CD8-positive, alpha-beta memory T cell (primary cell): ENCODE results near the gene ETV6. TPM values are rescaled to one million over a fixed set of nuclear protein-coding genes. Genes with fewer than 3 reads are reported as not detected.

Experiments
- CTCF ChIA-PET: fragments of 350-600 bp; sonication (Branson Sonifier 250); formaldehyde crosslinking; loops from one replicate; lab custom pipeline; 2021; ENCODE audit warnings: antibody characterized with exemption; lab: Charles Lee
- POLR2A ChIA-PET: fragments of 350-600 bp; sonication (Branson Sonifier 250); formaldehyde crosslinking; loops from one replicate; lab custom pipeline; 2021; ENCODE audit warnings: antibody characterized with exemption; lab: Charles Lee
- DNase-seq, 5 donors: peaks; one replicate each; pipeline versions ENCODE4 v3.0.0 to v3.0.0-alpha.2; 2020 to 2022; ENCODE audit warnings: mixed read lengths in 1 of 5
- H3K27ac ChIP-seq: one replicate; pipeline ENCODE4 v1.7.0; 2013; ENCODE audit warnings: low read depth, mild to moderate bottlenecking, low read length, moderate library complexity
- H3K27me3 ChIP-seq: 2 replicates; pipeline ENCODE4 v1.7.0; 2013; ENCODE audit warnings: low read length, mild to moderate bottlenecking; ENCODE audit not compliant: insufficient read depth, poor library complexity, severe bottlenecking
- H3K36me3 ChIP-seq: 2 replicates; pipeline ENCODE4 v1.7.0; 2013; ENCODE audit warnings: mild to moderate bottlenecking, low read length, moderate library complexity; ENCODE audit not compliant: insufficient read depth
- H3K4me1 ChIP-seq: 2 replicates; pipeline ENCODE4 v1.7.0; 2013; ENCODE audit warnings: mild to moderate bottlenecking, low read length, moderate library complexity; ENCODE audit not compliant: insufficient read depth
- H3K4me3 ChIP-seq: 2 replicates; pipeline ENCODE4 v1.7.0; 2013; ENCODE audit warnings: mild to moderate bottlenecking, low read length
- H3K9me3 ChIP-seq: 2 replicates; pipeline ENCODE4 v1.7.0; 2013; ENCODE audit warnings: mild to moderate bottlenecking, low read length
- H3K27ac Mint-ChIP-seq, 8 donors: one replicate each; pipeline ENCODE4 v1.8.0; 2020 to 2021; ENCODE audit warnings: mixed read lengths in 8 of 8, mild to moderate bottlenecking in 6 of 8, inconsistent platforms in 3 of 8, moderate library complexity in 3 of 8
- H3K27me3 Mint-ChIP-seq, 2 donors: one replicate each; pipeline ENCODE4 v1.8.0; 2020 to 2021; ENCODE audit warnings: mixed read lengths in 2 of 2, mild to moderate bottlenecking in 1 of 2, moderate library complexity in 1 of 2
- H3K36me3 Mint-ChIP-seq, 3 donors: one replicate each; pipeline ENCODE4 v1.8.0; 2020 to 2021; ENCODE audit warnings: mixed read lengths in 3 of 3, inconsistent platforms in 1 of 3, mild to moderate bottlenecking in 1 of 3
- H3K4me1 Mint-ChIP-seq, 3 donors: one replicate each; pipeline ENCODE4 v1.8.0; 2020 to 2021; ENCODE audit warnings: mixed read lengths in 3 of 3, inconsistent platforms in 1 of 3, mild to moderate bottlenecking in 1 of 3
- H3K4me3 Mint-ChIP-seq, 7 donors: one replicate each; pipeline ENCODE4 v1.8.0; 2020 to 2021; ENCODE audit warnings: mixed read lengths in 7 of 7, mild to moderate bottlenecking in 6 of 7, moderate library complexity in 4 of 7, inconsistent platforms in 2 of 7
- H3K9me3 Mint-ChIP-seq, 5 donors: one replicate each; pipeline ENCODE4 v1.8.0; 2020 to 2022; ENCODE audit warnings: mixed read lengths in 5 of 5, mild to moderate bottlenecking in 3 of 5, moderate library complexity in 2 of 5, inconsistent platforms in 1 of 5
- polyA plus RNA-seq: library from polyadenylated mRNA; unstranded; fragments of 300-500 nt; fragmentation: Illumina TruSeq; gene quantifications from one replicate; pipeline ENCODE4 v1.2.3, GENCODE V29; 2021
- total RNA-seq, 2 experiments: library from RNA; stranded (reverse); gene quantifications; one replicate each; pipeline ENCODE4 v1.2.3, GENCODE V29; 2021

ETV6 gene
- total and polyA plus RNA-seq, 3 experiments from 2014 or later: 6.0 to 51.5 (median 49.3) TPM

- Histone ChIP-seq H3K9me3 (no peaks in the 10 kb centered on the region), H3K27ac (no peak overlapping the region), H3K4me3 (no peak overlapping the region), H3K4me1 (peaks cover 9% of the 10 kb centered on the region), H3K36me3 (no peaks in the 10 kb centered on the region), H3K27me3 (no peaks in the 10 kb centered on the region)
- no peak for DNase-seq
- H3K27ac Mint-ChIP-seq: peak overlapping the region in 1 of 8 donors; percentile 61
- peaks cover 5 to 11% (median 11%) of the 10 kb centered on the region in 3 donors for H3K4me1 Mint-ChIP-seq
- no peaks in the 10 kb centered on the region for H3K27me3 Mint-ChIP-seq
- CTCF ChIA-PET: no interaction called here
- H3K36me3 Mint-ChIP-seq: peaks cover 0 to 17% (median 9%) of the 10 kb centered on the region in 3 donors
- POLR2A ChIA-PET: no interaction called here
- no peaks in the 10 kb centered on the region for H3K9me3 Mint-ChIP-seq
- H3K4me3 Mint-ChIP-seq: no peak overlapping the region
Measured at GRCh38 chr12:11826574-11826973, 177.1 kb downstream of the ETV6 start.

DNA sequence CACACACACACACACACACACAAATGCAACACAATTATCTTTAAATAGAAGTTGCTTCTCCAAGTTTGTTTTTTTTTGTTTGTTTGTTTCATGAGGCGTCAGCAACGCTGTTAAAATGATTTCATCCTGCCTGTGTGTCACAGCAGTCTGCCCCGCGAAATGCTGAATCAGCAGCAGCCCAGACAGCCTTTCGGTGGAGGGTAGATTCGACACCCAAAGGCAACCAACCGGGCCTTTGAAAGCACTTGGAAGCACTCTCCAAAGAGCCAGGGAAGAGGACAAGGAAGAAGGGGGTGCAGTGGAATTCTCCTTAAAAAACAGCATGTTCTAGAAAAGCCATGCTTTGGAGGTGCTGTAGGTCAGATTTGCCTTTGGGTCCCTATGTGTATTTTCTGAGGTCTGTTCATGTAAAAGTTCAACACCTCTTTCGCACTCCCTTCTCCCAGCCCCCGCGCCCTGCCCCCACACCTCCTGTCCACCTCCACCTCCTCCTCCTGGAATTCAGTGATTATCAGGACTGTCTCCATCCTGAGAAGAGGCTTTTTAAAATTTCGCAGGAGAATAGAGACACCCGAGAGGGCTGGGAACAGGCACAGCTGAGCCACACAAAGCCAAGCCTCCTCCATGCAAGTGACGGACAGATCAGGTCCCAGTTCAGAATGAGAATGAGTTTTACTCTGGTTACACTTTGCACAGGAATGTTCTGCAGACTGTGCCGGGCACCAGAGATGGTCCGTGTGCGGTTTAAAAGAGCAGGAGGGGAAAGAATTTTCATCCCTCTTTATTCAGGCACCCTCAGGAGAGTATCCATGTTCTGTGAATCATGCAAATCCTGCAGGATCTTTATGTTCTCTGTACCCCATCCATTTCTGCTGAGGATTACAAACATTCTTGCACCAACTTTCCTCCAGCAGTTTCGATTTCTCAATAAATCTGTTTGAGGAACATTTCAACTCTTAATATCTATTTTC lies 177.9 kb downstream of the ETV6 start:
- Histone ChIP-seq H3K36me3 (no peaks in the 10 kb centered on the region), H3K27ac (no peak overlapping the region), H3K27me3 (no peaks in the 10 kb centered on the region), H3K9me3 (no peaks in the 10 kb centered on the region), H3K4me1 (peaks cover 1% of the 10 kb centered on the region), H3K4me3 (no peak overlapping the region)
- ChIA-PET POLR2A (no interaction called here), CTCF (no interaction called here)
- H3K4me1 Mint-ChIP-seq: peaks cover 3 to 5% (median 3%) of the 10 kb centered on the region in 3 donors
- H3K9me3 Mint-ChIP-seq: no peaks in the 10 kb centered on the region
- H3K27me3 Mint-ChIP-seq: no peaks in the 10 kb centered on the region
- no peak for DNase-seq
- peaks cover 6 to 17% (median 12%) of the 10 kb centered on the region in 3 donors for H3K36me3 Mint-ChIP-seq
- H3K4me3 Mint-ChIP-seq: no peak overlapping the region
- H3K27ac Mint-ChIP-seq: no peak overlapping the region

DNA sequence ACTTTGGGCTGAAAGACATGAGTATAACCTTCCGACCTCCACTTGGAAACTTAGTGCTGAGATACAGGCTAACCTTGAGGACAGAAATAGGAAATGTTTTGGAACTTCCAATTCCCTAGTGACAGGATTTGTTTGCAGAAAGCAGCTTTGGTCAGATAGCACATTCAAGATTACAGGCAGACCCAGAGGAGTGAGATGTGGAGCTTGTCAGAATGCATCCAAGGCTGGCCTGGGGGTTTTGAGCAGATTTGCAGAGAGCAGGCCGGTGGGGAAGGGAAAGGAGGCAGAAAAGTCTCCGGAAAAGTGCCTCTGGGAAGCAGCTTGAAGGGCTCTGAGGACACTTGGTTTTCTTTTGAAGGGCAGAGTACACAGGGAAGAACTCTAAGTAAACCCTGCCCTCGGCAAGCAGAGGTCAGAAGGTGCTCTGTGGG lies 180.3 kb downstream of the ETV6 start:
- Histone ChIP-seq H3K9me3 (no peaks in the 10 kb centered on the region), H3K4me3 (no peak overlapping the region), H3K27ac (no peak overlapping the region), H3K36me3 (no peaks in the 10 kb centered on the region), H3K27me3 (no peaks in the 10 kb centered on the region), H3K4me1 (no peaks in the 10 kb centered on the region)
- Mint-ChIP-seq H3K4me1 (peaks cover 4 to 20% (median 9%) of the 10 kb centered on the region in 3 donors), H3K4me3 (no peak overlapping the region), H3K27me3 (no peaks in the 10 kb centered on the region), H3K27ac (no peak overlapping the region), H3K9me3 (no peaks in the 10 kb centered on the region), H3K36me3 (peaks cover 9 to 19% (median 16%) of the 10 kb centered on the region in 3 donors)
- DNase-seq: no peak
- ChIA-PET POLR2A (no interaction called here), CTCF (no interaction called here)

- no peak overlapping the region for H3K27ac ChIP-seq
- no peaks in the 10 kb centered on the region for H3K36me3 ChIP-seq
- H3K4me1 ChIP-seq: no peaks in the 10 kb centered on the region
- no peaks in the 10 kb centered on the region for H3K9me3 ChIP-seq
- Mint-ChIP-seq H3K36me3 (peaks cover 9 to 20% (median 12%) of the 10 kb centered on the region in 3 donors), H3K27ac (no peak overlapping the region), H3K4me1 (peaks cover 7 to 25% (median 9%) of the 10 kb centered on the region in 3 donors), H3K4me3 (no peak overlapping the region), H3K27me3 (no peaks in the 10 kb centered on the region), H3K9me3 (no peaks in the 10 kb centered on the region)
- H3K27me3 ChIP-seq: no peaks in the 10 kb centered on the region
- ChIA-PET CTCF (no interaction called here), POLR2A (no interaction called here)
- H3K4me3 ChIP-seq: no peak overlapping the region
- DNase-seq: no peak
Measured at GRCh38 chr12:11830307-11830801, 180.9 kb downstream of the ETV6 start.

- Histone ChIP-seq H3K27me3 (no peaks in the 10 kb centered on the region), H3K4me3 (no peak overlapping the region), H3K9me3 (no peaks in the 10 kb centered on the region), H3K36me3 (no peaks in the 10 kb centered on the region), H3K27ac (no peak overlapping the region), H3K4me1 (peaks cover 5% of the 10 kb centered on the region)
- Mint-ChIP-seq H3K36me3 (peaks cover 3 to 17% (median 9%) of the 10 kb centered on the region in 3 donors), H3K27me3 (no peaks in the 10 kb centered on the region), H3K9me3 (no peaks in the 10 kb centered on the region), H3K4me1 (peaks cover 8 to 37% (median 23%) of the 10 kb centered on the region in 3 donors), H3K4me3 (no peak overlapping the region), H3K27ac (peak overlapping the region in 1 of 8 donors; percentile 25)
- no peak for DNase-seq
- ChIA-PET POLR2A (interaction anchor here (0.6 kb wide), 1 partner anchor 85 kb away, joined by 4 read pairs; no protein-coding TSS in a partner anchor), CTCF (interaction anchor here (1.0 kb wide), 1 partner anchor 12 kb away, joined by 3 read pairs; no protein-coding TSS in a partner anchor)
Measured at GRCh38 chr12:11832093-11832492, 182.6 kb downstream of the ETV6 start.

DNA sequence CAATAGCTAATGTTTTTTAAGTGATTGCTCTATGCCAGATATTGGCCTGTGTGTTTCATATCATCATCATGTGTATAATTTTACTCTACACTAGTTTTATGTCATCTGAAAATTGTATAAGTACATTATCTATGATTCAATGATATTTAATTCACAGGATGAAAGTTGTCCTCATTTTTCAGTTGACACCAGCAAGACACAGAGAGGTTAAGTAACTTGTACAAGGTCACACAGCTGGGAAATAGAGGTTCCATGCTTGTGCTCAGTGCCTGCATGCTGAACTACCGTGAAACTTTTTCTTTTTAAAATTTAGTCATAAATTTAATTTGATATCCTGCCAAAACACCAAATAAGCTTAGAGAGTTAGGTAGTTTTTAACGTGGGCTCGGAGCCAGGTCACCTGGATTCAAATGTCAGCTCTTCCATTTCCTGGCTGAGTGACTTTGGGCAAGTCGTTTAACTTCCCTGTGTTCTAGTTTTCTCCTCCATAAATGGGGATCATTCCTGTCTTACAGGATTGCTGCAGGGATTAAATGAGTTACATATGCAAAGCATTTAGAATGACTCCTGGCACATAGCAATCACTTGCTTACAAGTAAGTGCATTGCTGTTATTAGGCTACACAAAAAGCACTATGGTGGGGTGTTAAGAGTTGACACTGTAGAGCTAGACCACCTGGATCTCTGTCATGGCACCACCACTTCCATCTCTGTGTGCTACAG lies 183.9 kb downstream of the ETV6 start:
- Histone ChIP-seq H3K27ac (no peak overlapping the region), H3K9me3 (no peaks in the 10 kb centered on the region), H3K4me1 (peaks cover 5% of the 10 kb centered on the region), H3K4me3 (no peak overlapping the region), H3K27me3 (no peaks in the 10 kb centered on the region), H3K36me3 (no peaks in the 10 kb centered on the region)
- Mint-ChIP-seq H3K9me3 (no peaks in the 10 kb centered on the region), H3K27ac (peak overlapping the region in 2 of 8 donors; percentile 24 to 56), H3K27me3 (no peaks in the 10 kb centered on the region), H3K4me1 (peaks cover 7 to 37% (median 23%) of the 10 kb centered on the region in 3 donors), H3K4me3 (no peak overlapping the region), H3K36me3 (peaks cover 8 to 17% (median 9%) of the 10 kb centered on the region in 3 donors)
- ChIA-PET POLR2A (no interaction called here), CTCF (interaction anchor here (1.0 to 1.1 kb wide), 2 partner anchors 13 to 24 kb away, joined by 3 read pairs; no protein-coding TSS in a partner anchor)
- DNase-seq: no peak

DNA sequence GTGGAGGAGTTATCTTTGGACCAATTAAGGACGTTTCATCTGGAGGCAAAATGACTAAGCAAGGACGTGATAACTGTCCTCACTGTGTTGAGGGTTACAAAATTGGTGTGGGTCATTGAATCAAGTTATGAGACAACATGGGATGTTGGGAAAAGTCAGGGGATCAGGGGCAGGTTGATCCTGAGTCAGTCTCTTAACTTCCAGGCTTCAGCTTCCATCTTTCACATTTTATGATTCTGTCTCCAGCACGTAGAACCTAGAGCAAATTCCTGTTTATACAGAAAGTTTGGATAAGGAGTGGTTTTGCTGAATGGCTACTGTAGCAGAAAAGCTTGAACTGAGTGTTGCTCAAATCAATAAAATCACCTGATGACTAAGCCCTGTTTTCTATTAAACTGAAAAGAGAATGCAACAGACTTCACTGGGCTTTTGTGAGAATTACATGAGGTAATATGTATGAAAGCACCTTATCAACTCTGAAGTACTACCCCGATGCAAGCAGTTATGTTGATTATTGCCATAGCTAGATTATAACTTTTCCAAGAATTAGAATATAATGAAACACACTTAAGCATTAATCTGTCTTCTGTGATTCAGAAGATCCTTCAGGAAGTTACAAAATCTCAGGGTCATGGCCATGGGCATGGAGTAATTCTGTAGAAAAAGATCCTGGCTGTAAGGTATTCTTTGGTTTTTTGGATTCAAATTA lies 184.8 kb downstream of the ETV6 start:
- no peak for DNase-seq
- H3K4me1 ChIP-seq: peaks cover 5% of the 10 kb centered on the region
- CTCF ChIA-PET: interaction anchor here (1.1 kb wide), 1 partner anchor 25 kb away, joined by 3 read pairs; no protein-coding TSS in a partner anchor
- Mint-ChIP-seq H3K36me3 (peaks cover 12 to 20% (median 13%) of the 10 kb centered on the region in 3 donors), H3K27me3 (no peaks in the 10 kb centered on the region), H3K9me3 (no peaks in the 10 kb centered on the region), H3K27ac (peak overlapping the region in 2 of 8 donors; percentile 24 to 50), H3K4me3 (no peak overlapping the region), H3K4me1 (peaks cover 7 to 37% (median 23%) of the 10 kb centered on the region in 3 donors)
- H3K27me3 ChIP-seq: no peaks in the 10 kb centered on the region
- POLR2A ChIA-PET: no interaction called here
- H3K27ac ChIP-seq: no peak overlapping the region
- no peaks in the 10 kb centered on the region for H3K36me3 ChIP-seq
- no peak overlapping the region for H3K4me3 ChIP-seq
- H3K9me3 ChIP-seq: no peaks in the 10 kb centered on the region
